ENCODE data around the gene ASNSD1. TPM values are rescaled to one million over a fixed set of nuclear protein-coding genes. Genes with fewer than 3 reads are reported as not detected.
"Not testable (repeated sequence)": the region's sequence is repeated elsewhere in the genome, so short reads cannot be mapped to it uniquely, and the experiment has no call there.

Gene ASNSD1
- total and polyA plus RNA-seq, 7 donors = 22.5 to 56.6 (median 41.5) TPM

DNA sequence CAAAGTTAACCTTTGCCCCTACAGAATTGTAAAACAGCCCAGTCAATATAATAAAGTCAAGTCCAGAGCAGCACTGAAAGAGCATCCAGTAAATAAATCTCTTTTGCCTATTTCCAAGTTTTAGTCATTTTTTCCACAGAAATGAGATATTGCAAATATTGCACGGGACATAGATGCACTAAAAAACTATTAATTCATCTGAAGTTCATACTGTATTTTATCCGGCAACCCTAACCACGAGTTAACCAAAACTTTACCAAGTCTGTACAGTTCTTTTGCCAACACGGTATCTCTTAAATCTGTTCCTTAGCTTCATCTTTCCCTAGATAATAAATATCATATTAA lies 484 bp upstream of the ASNSD1 start:
- Histone ChIP-seq H3K4me1 (peaks cover 0 to 33% (median 25%) of the 10 kb centered on the region in 4 donors), H3K4me3 (no peak overlapping the region), H3K36me3 (peaks cover 0 to 5% (median 2%) of the 10 kb centered on the region in 4 donors), H3K9me3 (no peaks in the 10 kb centered on the region), H3K27me3 (no peaks in the 10 kb centered on the region), H3K27ac (peak overlapping the region in 1 of 4 donors; percentile 48)
- TF ChIP-seq POLR2A (IDR thresholded peaks at IDR 0.05) = no peak
- TF ChIP-seq, protein P1, sequence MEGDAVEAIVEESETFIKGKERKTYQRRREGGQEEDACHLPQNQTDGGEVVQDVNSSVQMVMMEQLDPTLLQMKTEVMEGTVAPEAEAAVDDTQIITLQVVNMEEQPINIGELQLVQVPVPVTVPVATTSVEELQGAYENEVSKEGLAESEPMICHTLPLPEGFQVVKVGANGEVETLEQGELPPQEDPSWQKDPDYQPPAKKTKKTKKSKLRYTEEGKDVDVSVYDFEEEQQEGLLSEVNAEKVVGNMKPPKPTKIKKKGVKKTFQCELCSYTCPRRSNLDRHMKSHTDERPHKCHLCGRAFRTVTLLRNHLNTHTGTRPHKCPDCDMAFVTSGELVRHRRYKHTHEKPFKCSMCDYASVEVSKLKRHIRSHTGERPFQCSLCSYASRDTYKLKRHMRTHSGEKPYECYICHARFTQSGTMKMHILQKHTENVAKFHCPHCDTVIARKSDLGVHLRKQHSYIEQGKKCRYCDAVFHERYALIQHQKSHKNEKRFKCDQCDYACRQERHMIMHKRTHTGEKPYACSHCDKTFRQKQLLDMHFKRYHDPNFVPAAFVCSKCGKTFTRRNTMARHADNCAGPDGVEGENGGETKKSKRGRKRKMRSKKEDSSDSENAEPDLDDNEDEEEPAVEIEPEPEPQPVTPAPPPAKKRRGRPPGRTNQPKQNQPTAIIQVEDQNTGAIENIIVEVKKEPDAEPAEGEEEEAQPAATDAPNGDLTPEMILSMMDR (IDR thresholded peaks at IDR 0.05) = no peak
- no peak for TF ChIP-seq EP300 (IDR thresholded peaks at IDR 0.05)
- no peak for TF ChIP-seq POLR2AphosphoS5 (IDR thresholded peaks at IDR 0.05)
- DNase-seq = no peak
- intact Hi-C loops (cut with DNase I) = loop anchor here (1.0 to 5.0 kb wide), 4 partner anchors 14 to 122 kb away; partner anchors contain the start of genes ANKAR, ORMDL1, OSGEPL1 and PMS1
- WGBS, 2 donors = 4 to 13% methylated on average over 4 of the region's 4 CpGs

DNA sequence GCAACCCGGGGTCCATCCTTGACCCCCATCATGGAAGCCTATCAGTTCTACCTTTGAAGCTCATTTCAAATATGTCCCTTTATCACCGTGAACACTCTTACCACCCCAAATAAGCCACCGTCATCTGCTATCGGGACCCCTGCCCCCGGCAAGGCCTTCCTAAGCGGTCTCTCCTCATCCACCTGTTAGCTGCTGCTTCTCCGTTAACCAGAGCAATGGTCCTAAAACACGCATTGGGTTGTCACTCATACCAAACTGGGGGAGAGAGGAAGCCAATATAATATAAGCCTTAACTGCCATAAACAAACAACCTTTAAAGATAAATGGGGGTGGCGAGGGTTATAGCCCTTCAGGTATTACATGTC lies 680 bp downstream of the ASNSD1 start:
- Histone ChIP-seq H3K27ac (peak overlapping the region; percentile 81 to 88 (median 86)), H3K4me3 (peak overlapping the region; percentile 64 to 86 (median 72)), H3K4me1 (peaks cover 0 to 33% (median 25%) of the 10 kb centered on the region in 4 donors), H3K9me3 (no peaks in the 10 kb centered on the region), H3K27me3 (no peaks in the 10 kb centered on the region), H3K36me3 (peaks cover 0 to 17% (median 4%) of the 10 kb centered on the region in 4 donors)
- no peak for TF ChIP-seq EP300 (IDR thresholded peaks at IDR 0.05)
- TF ChIP-seq POLR2A (IDR thresholded peaks at IDR 0.05) = no peak
- no peak for TF ChIP-seq POLR2AphosphoS5 (IDR thresholded peaks at IDR 0.05)
- TF ChIP-seq, protein P1 (IDR thresholded peaks at IDR 0.05) = no peak
- intact Hi-C loops (cut with DNase I) = loop anchor here (1.0 to 5.0 kb wide), 4 partner anchors 12 to 120 kb away; partner anchors contain the start of genes ANKAR, ORMDL1, OSGEPL1 and PMS1
- 2 to 6% methylated on average over 9 of the region's 9 CpGs for WGBS, 2 donors
- DNase-seq = no peak

DNA sequence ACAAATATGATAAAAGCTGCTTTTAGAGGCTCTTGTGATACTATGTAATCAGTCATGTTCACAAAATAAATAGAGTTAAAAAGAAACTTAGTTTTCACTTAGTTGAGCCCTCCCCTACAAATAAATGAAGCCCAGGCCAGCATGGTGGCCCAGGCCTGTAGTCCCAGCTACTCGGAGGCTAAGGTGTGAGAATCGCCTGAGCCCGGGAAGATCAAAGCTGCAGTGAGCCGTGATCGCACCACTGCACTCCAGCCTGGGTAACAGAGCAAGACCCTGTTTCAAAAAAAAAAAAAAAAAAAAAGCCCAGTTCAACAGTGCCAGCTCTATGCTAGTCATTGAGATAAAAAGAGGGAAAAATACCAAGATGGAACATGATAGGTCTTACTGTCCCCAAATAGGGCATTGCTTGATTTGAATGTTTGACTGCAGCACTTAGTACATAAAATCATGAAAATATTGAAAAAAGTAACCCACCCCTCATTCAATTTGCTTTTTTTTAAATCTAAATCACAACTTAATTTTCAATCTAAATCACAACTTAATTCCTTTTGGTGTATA lies 1.5 kb downstream of the ASNSD1 start:
- peaks cover 0 to 33% (median 25%) of the 10 kb centered on the region in 4 donors for H3K4me1 ChIP-seq
- 67 to 87% methylated on average over 5 of the region's 5 CpGs for WGBS, 2 donors
- intact Hi-C loops (cut with DNase I) = loop anchor here (5.0 kb wide), 1 partner anchor 120 kb away; the partner anchor contains the start of genes ORMDL1 and PMS1

DNA sequence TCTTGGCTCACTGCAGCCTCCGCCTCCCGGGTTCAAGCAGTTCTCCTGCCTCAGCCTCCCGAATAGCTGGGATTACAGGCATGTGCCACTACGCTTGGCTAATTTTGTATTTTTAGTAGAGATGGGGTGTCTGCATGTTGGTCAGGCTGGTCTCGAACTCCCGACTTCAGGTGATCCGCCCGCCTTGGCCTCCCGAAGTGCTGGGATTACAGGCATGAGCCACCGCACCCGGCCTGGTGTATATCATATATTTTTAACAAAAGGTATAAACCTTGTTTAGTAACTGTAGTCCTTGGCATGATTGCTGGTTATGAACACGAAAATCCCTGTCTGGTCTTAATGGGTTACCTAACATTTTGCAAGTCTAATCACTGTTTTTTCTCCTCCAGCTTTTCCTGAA lies 2.1 kb downstream of the ASNSD1 start:
- not testable (repeated sequence) for DNase-seq, H3K27me3 ChIP-seq, H3K27ac ChIP-seq, H3K4me3 ChIP-seq, H3K9me3 ChIP-seq
- intact Hi-C loops (cut with DNase I) = loop anchor here (5.0 kb wide), 1 partner anchor 119 kb away; the partner anchor contains the start of genes ORMDL1 and PMS1
- WGBS, 2 donors = 96 to 97% methylated on average over 12 of the region's 12 CpGs
- H3K4me1 ChIP-seq = peaks cover 0 to 33% (median 25%) of the 10 kb centered on the region in 4 donors
- H3K36me3 ChIP-seq = peaks cover 11 to 30% (median 13%) of the 10 kb centered on the region in 4 donors

More for the DNA sequence above, 1.5 kb downstream of the ASNSD1 start:
- H3K9me3 ChIP-seq = no peaks in the 10 kb centered on the region
- no peaks in the 10 kb centered on the region for H3K27me3 ChIP-seq
- no peak for DNase-seq
- H3K36me3 ChIP-seq = peaks cover 5 to 25% (median 7%) of the 10 kb centered on the region in 4 donors
- peak overlapping the region; percentile 64 to 86 (median 72) for H3K4me3 ChIP-seq
- peak overlapping the region in 2 of 4 donors; percentile 85 to 88 for H3K27ac ChIP-seq
- TF ChIP-seq POLR2AphosphoS5 (IDR thresholded peaks at IDR 0.05) (no peak), POLR2A (IDR thresholded peaks at IDR 0.05) (no peak), EP300 (IDR thresholded peaks at IDR 0.05) (no peak)
- TF ChIP-seq, protein P1 (IDR thresholded peaks at IDR 0.05) = no peak

DNA sequence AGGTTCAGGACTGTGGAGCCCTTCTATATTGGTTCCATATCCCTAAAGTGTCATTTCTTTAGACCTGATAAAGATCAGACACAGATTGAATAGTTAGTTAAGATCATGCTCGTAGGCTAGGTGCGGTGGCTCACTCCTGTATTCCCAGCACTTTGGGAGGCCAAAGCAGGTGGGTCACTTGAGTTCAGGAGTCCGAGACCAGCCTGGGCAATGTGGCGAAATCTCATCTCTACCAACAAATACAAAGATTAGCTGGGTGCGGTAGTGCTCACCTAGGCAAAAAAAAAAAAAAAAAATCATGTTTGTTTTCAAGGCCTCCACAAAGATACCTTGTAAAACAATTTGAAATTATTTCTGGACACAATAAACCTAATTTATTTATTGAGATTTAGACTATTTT lies 8.7 kb downstream of the ASNSD1 start:
- Histone ChIP-seq H3K4me1 (peaks cover 0 to 10% (median 6%) of the 10 kb centered on the region in 4 donors), H3K36me3 (peaks cover 13 to 69% (median 16%) of the 10 kb centered on the region in 4 donors), H3K27ac (no peak overlapping the region), H3K4me3 (no peak overlapping the region), H3K9me3 (no peaks in the 10 kb centered on the region), H3K27me3 (no peaks in the 10 kb centered on the region)
- intact Hi-C loops (cut with DNase I) = no loop called here
- DNase-seq = no peak
- 97 to 99% methylated on average over 5 of the region's 5 CpGs for WGBS, 2 donors
- TF ChIP-seq EP300 (IDR thresholded peaks at IDR 0.05) (no peak), POLR2AphosphoS5 (IDR thresholded peaks at IDR 0.05) (no peak), POLR2A (IDR thresholded peaks at IDR 0.05) (no peak)
- TF ChIP-seq, protein P1 (IDR thresholded peaks at IDR 0.05) = no peak

All from sigmoid colon (tissue), 7 donors.